Measurements from ENCODE around the gene USP13. TPM values are rescaled to one million over a fixed set of nuclear protein-coding genes. Genes with fewer than 3 reads are reported as not detected.

The USP13 gene
- total and polyA plus RNA-seq, 2 experiments from 2014 or later = 9.6 to 22.7 TPM

- Histone ChIP-seq H2AFZ (no peak overlapping the region), H3K4me3 (no peak overlapping the region), H3K9me2 (ENCODE audit: insufficient read depth) (no peaks in the 10 kb centered on the region), H3K79me2 (replicated peaks; ENCODE audit: insufficient read depth) (no peaks in the 10 kb centered on the region), H4K20me1 (replicated peaks; ENCODE audit: insufficient read depth) (no peaks in the 10 kb centered on the region), H3K4me1 (ENCODE audit: insufficient read depth) (peaks cover 3% of the 10 kb centered on the region; the same call in 1 of the 2 replicates), H3K4me2 (no peak overlapping the region), H3K36me3 (ENCODE audit: insufficient read depth) (no peaks in the 10 kb centered on the region), H3K27me3 (ENCODE audit: insufficient read depth) (no peaks in the 10 kb centered on the region), H3K27ac (ENCODE audit: low read depth) (no peak overlapping the region), H3F3A (replicated peaks; ENCODE audit: low read depth) (no peaks in the 10 kb centered on the region)
- DNase-seq (ENCODE audit: low spot score) (peak; percentile 59), ATAC-seq (no peak; the same call in 2 of the 3 replicates)
- H3K9me3 Mint-ChIP-seq = no peaks in the 10 kb centered on the region
- no peaks in the 10 kb centered on the region for H3K27me3 Mint-ChIP-seq (ENCODE audit: insufficient read depth, low read depth, poor library complexity)
- H3K36me3 Mint-ChIP-seq (ENCODE audit: low read depth) = peaks cover 6% of the 10 kb centered on the region; the same call in 1 of the 3 replicates
- peaks cover 6% of the 10 kb centered on the region; the same call in 2 of the 3 replicates for H3K4me1 Mint-ChIP-seq
- TF ChIP-seq POLR2AphosphoS5 (IDR thresholded peaks at IDR 0.05; ENCODE audit: low read depth) (no peak), CTCF (conservative IDR thresholded peaks at IDR 0.05; ENCODE audit: low read depth in 2 of 2) (peak; percentile 61 to 69)
- no peak overlapping the region for H3K4me3 Mint-ChIP-seq
- no peak overlapping the region for H3K27ac Mint-ChIP-seq
These were observed 98.0 kb downstream of the USP13 start for GRCh38 chr3:179750720-179751328.

DNA sequence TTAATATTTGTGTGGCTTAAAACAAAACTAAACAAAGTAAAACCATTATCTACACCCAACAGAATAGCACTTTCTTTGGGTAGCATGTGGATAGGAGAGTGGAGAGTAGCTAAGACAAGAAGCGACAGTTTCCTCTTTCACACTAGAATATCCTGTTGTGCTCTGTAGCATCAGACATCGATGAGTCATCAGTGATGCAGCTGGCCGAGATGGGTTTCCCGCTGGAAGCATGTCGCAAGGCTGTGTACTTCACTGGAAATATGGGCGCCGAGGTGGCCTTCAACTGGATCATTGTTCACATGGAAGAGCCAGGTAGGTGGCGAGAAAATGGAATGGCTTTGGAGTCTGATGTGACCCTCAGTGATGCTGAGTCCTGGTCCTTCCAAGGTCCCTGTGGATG is 108.1 kb downstream of the USP13 start:
- no peak overlapping the region for H3K27ac Mint-ChIP-seq
- no peak for DNase-seq (ENCODE audit: low spot score)
- Histone ChIP-seq H2AFZ (no peak overlapping the region), H3K4me1 (ENCODE audit: insufficient read depth) (no peaks in the 10 kb centered on the region), H3K27ac (ENCODE audit: low read depth) (no peak overlapping the region), H3K27me3 (ENCODE audit: insufficient read depth) (no peaks in the 10 kb centered on the region), H3K9me2 (ENCODE audit: insufficient read depth) (no peaks in the 10 kb centered on the region), H3K4me2 (no peak overlapping the region), H4K20me1 (replicated peaks; ENCODE audit: insufficient read depth) (peaks cover 2% of the 10 kb centered on the region; the same call in 1 of the 2 replicates), H3K79me2 (replicated peaks; ENCODE audit: insufficient read depth) (no peaks in the 10 kb centered on the region), H3F3A (replicated peaks; ENCODE audit: low read depth) (no peaks in the 10 kb centered on the region), H3K4me3 (no peak overlapping the region), H3K36me3 (ENCODE audit: insufficient read depth) (peaks cover 7% of the 10 kb centered on the region)
- ATAC-seq = no peak
- H3K9me3 Mint-ChIP-seq = no peaks in the 10 kb centered on the region
- no peak for TF ChIP-seq JUNB (IDR thresholded peaks at IDR 0.05; ENCODE audit: unreplicated experiment)
- no peak for TF ChIP-seq EZH2 (IDR thresholded peaks at IDR 0.05; ENCODE audit: low read depth, unreplicated experiment)
- no peak for TF ChIP-seq POLR2AphosphoS5 (IDR thresholded peaks at IDR 0.05; ENCODE audit: low read depth)
- TF ChIP-seq STAT1 (IDR thresholded peaks at IDR 0.05; ENCODE audit: unreplicated experiment) = no peak
- no peaks in the 10 kb centered on the region for H3K4me1 Mint-ChIP-seq
- H3K27me3 Mint-ChIP-seq (ENCODE audit: insufficient read depth, low read depth, poor library complexity) = peaks cover 1% of the 10 kb centered on the region
- H3K4me3 Mint-ChIP-seq = no peak overlapping the region
- H3K36me3 Mint-ChIP-seq (ENCODE audit: low read depth) = peaks cover 60% of the 10 kb centered on the region

DNA sequence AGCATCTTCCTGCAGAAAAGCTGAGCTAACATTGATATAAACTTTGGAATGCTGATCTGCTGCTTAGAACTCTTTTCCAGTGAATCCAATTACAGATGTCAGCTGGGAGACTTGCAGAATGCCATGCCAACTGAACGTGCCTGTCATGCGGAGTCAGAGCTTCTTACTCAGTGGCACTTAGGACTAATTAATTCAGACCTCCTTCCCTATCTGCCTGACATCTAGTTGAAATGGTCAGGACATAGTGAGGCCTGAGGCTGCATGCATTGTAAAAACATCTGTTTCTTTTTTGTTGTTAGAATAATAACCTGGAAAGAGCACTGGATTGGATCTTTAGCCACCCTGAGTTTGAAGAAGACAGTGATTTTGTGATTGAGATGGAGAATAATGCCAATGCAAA is 112.6 kb downstream of the USP13 start:
- Mint-ChIP-seq H3K36me3 (ENCODE audit: low read depth) (peaks cover 37% of the 10 kb centered on the region), H3K4me3 (no peak overlapping the region), H3K9me3 (no peaks in the 10 kb centered on the region), H3K27me3 (ENCODE audit: insufficient read depth, low read depth, poor library complexity) (no peaks in the 10 kb centered on the region), H3K4me1 (peaks cover 6% of the 10 kb centered on the region), H3K27ac (no peak overlapping the region)
- Histone ChIP-seq H3K27ac (ENCODE audit: low read depth) (no peak overlapping the region), H4K20me1 (replicated peaks; ENCODE audit: insufficient read depth) (peaks cover 2% of the 10 kb centered on the region; the same call in 1 of the 2 replicates), H3K4me3 (no peak overlapping the region), H3K9me2 (ENCODE audit: insufficient read depth) (no peaks in the 10 kb centered on the region), H3K27me3 (ENCODE audit: insufficient read depth) (no peaks in the 10 kb centered on the region), H3K4me1 (ENCODE audit: insufficient read depth) (0 out of 2 replicates have a peak, but pooled peaks cover 4% of the 10 kb centered on the region), H3K36me3 (ENCODE audit: insufficient read depth) (peaks cover 10% of the 10 kb centered on the region), H3F3A (replicated peaks; ENCODE audit: low read depth) (no peaks in the 10 kb centered on the region), H3K4me2 (no peak overlapping the region), H2AFZ (no peak overlapping the region), H3K79me2 (replicated peaks; ENCODE audit: insufficient read depth) (no peaks in the 10 kb centered on the region)
- no peak for ATAC-seq
- no peak for DNase-seq (ENCODE audit: low spot score)
- no peak for TF ChIP-seq CREB1 (CRISPR knock-in tag; IDR thresholded peaks at IDR 0.05; ENCODE audit: low read depth)
- TF ChIP-seq POLR2AphosphoS5 (IDR thresholded peaks at IDR 0.05; ENCODE audit: low read depth) = no peak
- TF ChIP-seq JUNB (IDR thresholded peaks at IDR 0.05; ENCODE audit: unreplicated experiment) = no peak
- TF ChIP-seq ETS1 (IDR thresholded peaks at IDR 0.05) = no peak
- TF ChIP-seq ZNF114 (CRISPR knock-in tag; IDR thresholded peaks at IDR 0.05) = no peak
- TF ChIP-seq NANOG (IDR thresholded peaks at IDR 0.05; ENCODE audit: borderline replicate concordance) = no peak
- TF ChIP-seq EZH2 (IDR thresholded peaks at IDR 0.05; ENCODE audit: low read depth, unreplicated experiment) = no peak
- no peak for TF ChIP-seq CTCF (conservative IDR thresholded peaks at IDR 0.05; ENCODE audit: low read depth in 2 of 2)
- no peak for TF ChIP-seq ZNF331 (CRISPR knock-in tag; IDR thresholded peaks at IDR 0.05; ENCODE audit: low read depth)
- no peak for TF ChIP-seq STAT1 (IDR thresholded peaks at IDR 0.05; ENCODE audit: unreplicated experiment)
